ENCODE results near the gene CACNA1I. TPM values are rescaled to one million over a fixed set of nuclear protein-coding genes. Genes with fewer than 3 reads are reported as not detected.

Gene CACNA1I
- total and polyA plus RNA-seq, 2 donors (not counting 1 experiment from before 2014, with no cell fraction given): 0.07 to 0.25 TPM

DNA sequence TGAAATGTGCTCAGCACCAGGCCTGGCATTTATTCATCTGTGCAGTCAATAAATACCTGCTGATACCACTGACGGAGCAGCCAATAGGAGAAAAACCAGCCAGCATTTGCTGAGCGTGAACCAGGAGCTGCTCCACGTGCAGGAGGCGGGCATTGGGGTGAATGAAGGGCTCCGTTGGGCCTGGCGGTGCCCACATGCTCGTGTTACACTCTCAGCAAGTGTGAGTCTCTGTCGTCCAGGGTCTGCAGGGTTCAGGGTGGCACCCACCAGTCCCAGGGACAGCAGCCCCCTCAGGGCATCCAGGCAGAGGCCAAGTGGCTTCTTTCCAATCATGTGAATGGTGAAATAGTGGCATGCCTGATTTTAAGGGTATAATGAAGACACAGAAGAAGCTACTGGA, 33.8 kb upstream of the CACNA1I start:
- POLR2A ChIA-PET: interaction anchor here (0.9 kb wide), 1 partner anchor 500 kb away, joined by 4 read pairs; no protein-coding TSS in a partner anchor
- peaks cover 5% of the 10 kb centered on the region for H4K20me1 ChIP-seq (ENCODE audit: control insufficient read depth, insufficient read depth, low read length, poor library complexity, severe bottlenecking)
- H3K36me3 ChIP-seq (replicated peaks in 1 of 2; ENCODE audit: control extremely low read depth in 1 of 2, control insufficient read depth in 1 of 2, extremely low read depth in 1 of 2, insufficient read depth in 2 of 2, low read length in 1 of 2): no peaks in the 10 kb centered on the region
- Mint-ChIP-seq H3K27ac (no peak overlapping the region), H3K9me3 (ENCODE audit: insufficient read depth) (no peaks in the 10 kb centered on the region), H3K4me1 (peaks cover 12% of the 10 kb centered on the region), H3K27me3 (peaks cover 5% of the 10 kb centered on the region), H3K4me3 (no peak overlapping the region)
- no peak overlapping the region for H3K9ac ChIP-seq (ENCODE audit: low read length)
- intact Hi-C loops (cut with micrococcal nuclease): no loop called here
- no peak overlapping the region for H2AFZ ChIP-seq (ENCODE audit: insufficient read depth, low read depth, low read length, poor library complexity, severe bottlenecking)
- ATAC-seq (ENCODE audit: low read depth): no peak
- peaks cover 8% of the 10 kb centered on the region for H3K79me2 ChIP-seq (ENCODE audit: control insufficient read depth, insufficient read depth, low read length)
- no peaks in the 10 kb centered on the region for H3K9me3 ChIP-seq (ENCODE audit: control extremely low read depth in 1 of 3, control insufficient read depth in 2 of 3, insufficient read depth in 1 of 3, low read length in 2 of 3)
- peaks cover 4 to 16% of the 10 kb centered on the region in 2 donors for H3K4me1 ChIP-seq (ENCODE audit: control insufficient read depth in 2 of 2, insufficient read depth in 2 of 2, low read length in 2 of 2)
- no peak overlapping the region for H3K4me3 ChIP-seq (ENCODE audit: control extremely low read depth in 1 of 5, extremely low read depth in 1 of 5, insufficient read depth in 1 of 5, low read depth in 2 of 5, low read length in 4 of 5)
- CTCF ChIA-PET: interaction anchor here (0.7 to 13.4 kb wide), 10 partner anchors 9 to 811 kb away, joined by 3 to 328 read pairs (median 6); partner anchors contain the start of genes ADSL and RPL3
- no peak for DNase-seq
- no peak overlapping the region for H3K4me2 ChIP-seq (replicated peaks; ENCODE audit: low read depth, low read length, poor library complexity, severe bottlenecking)
- WGBS (ENCODE audit: insufficient coverage): 79% methylated on average over 8 of the region's 8 CpGs
- no peak for TF ChIP-seq EZH2 (IDR thresholded peaks at IDR 0.05; ENCODE audit: borderline replicate concordance, insufficient read depth, low read depth, low read length, poor library complexity, severe bottlenecking)
- TF ChIP-seq, protein P1, sequence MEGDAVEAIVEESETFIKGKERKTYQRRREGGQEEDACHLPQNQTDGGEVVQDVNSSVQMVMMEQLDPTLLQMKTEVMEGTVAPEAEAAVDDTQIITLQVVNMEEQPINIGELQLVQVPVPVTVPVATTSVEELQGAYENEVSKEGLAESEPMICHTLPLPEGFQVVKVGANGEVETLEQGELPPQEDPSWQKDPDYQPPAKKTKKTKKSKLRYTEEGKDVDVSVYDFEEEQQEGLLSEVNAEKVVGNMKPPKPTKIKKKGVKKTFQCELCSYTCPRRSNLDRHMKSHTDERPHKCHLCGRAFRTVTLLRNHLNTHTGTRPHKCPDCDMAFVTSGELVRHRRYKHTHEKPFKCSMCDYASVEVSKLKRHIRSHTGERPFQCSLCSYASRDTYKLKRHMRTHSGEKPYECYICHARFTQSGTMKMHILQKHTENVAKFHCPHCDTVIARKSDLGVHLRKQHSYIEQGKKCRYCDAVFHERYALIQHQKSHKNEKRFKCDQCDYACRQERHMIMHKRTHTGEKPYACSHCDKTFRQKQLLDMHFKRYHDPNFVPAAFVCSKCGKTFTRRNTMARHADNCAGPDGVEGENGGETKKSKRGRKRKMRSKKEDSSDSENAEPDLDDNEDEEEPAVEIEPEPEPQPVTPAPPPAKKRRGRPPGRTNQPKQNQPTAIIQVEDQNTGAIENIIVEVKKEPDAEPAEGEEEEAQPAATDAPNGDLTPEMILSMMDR (IDR thresholded peaks at IDR 0.05): no peak
- no peak overlapping the region for H3K27ac ChIP-seq (ENCODE audit: low read length in 2 of 2)
- H3K27me3 ChIP-seq (replicated peaks in 1 of 4; ENCODE audit: control extremely low read depth in 1 of 4, control insufficient read depth in 3 of 4, insufficient read depth in 4 of 4, low read length in 3 of 4): peaks cover 0 to 8% (median 0%) of the 10 kb centered on the region in 4 experiments

- intact Hi-C loops (cut with micrococcal nuclease): no loop called here
- ATAC-seq (ENCODE audit: low read depth): no peak
- Histone ChIP-seq H3K4me3 (ENCODE audit: control extremely low read depth in 1 of 5, extremely low read depth in 1 of 5, insufficient read depth in 1 of 5, low read depth in 2 of 5, low read length in 4 of 5) (no peak overlapping the region), H3K9ac (ENCODE audit: low read length) (no peak overlapping the region), H3K4me2 (replicated peaks; ENCODE audit: low read depth, low read length, poor library complexity, severe bottlenecking) (no peak overlapping the region), H3K79me2 (ENCODE audit: control insufficient read depth, insufficient read depth, low read length) (no peaks in the 10 kb centered on the region), H3K27ac (ENCODE audit: low read length in 2 of 2) (no peak overlapping the region), H4K20me1 (ENCODE audit: control insufficient read depth, insufficient read depth, low read length, poor library complexity, severe bottlenecking) (no peaks in the 10 kb centered on the region), H3K4me1 (ENCODE audit: control insufficient read depth in 2 of 2, insufficient read depth in 2 of 2, low read length in 2 of 2) (peaks cover 0 to 11% of the 10 kb centered on the region in 2 donors), H2AFZ (ENCODE audit: insufficient read depth, low read depth, low read length, poor library complexity, severe bottlenecking) (no peak overlapping the region), H3K9me3 (ENCODE audit: control extremely low read depth in 1 of 3, control insufficient read depth in 2 of 3, insufficient read depth in 1 of 3, low read length in 2 of 3) (no peaks in the 10 kb centered on the region), H3K36me3 (replicated peaks in 1 of 2; ENCODE audit: control extremely low read depth in 1 of 2, control insufficient read depth in 1 of 2, extremely low read depth in 1 of 2, insufficient read depth in 2 of 2, low read length in 1 of 2) (no peaks in the 10 kb centered on the region), H3K27me3 (replicated peaks in 1 of 4; ENCODE audit: control extremely low read depth in 1 of 4, control insufficient read depth in 3 of 4, insufficient read depth in 4 of 4, low read length in 3 of 4) (peaks cover 0 to 8% (median under 1%) of the 10 kb centered on the region in 4 experiments)
- Mint-ChIP-seq H3K9me3 (ENCODE audit: insufficient read depth) (no peaks in the 10 kb centered on the region), H3K4me3 (no peak overlapping the region), H3K27ac (no peak overlapping the region), H3K27me3 (peaks cover 10% of the 10 kb centered on the region), H3K4me1 (peaks cover 2% of the 10 kb centered on the region)
- CTCF ChIA-PET: interaction anchor here (1.1 to 13.4 kb wide), 5 partner anchors 14 to 499 kb away, joined by 3 to 328 read pairs (median 4); no protein-coding TSS in a partner anchor
- no CpG with 5 or more reads among the region's 2 CpGs for WGBS (ENCODE audit: insufficient coverage)
- TF ChIP-seq EZH2 (IDR thresholded peaks at IDR 0.05; ENCODE audit: borderline replicate concordance, insufficient read depth, low read depth, low read length, poor library complexity, severe bottlenecking): no peak
- TF ChIP-seq, protein P1 (IDR thresholded peaks at IDR 0.05): no peak
- POLR2A ChIA-PET: no interaction called here
- DNase-seq: no peak
Observed at GRCh38 chr22:39537975-39538374, 32.6 kb upstream of the CACNA1I start.

All from B cell (primary cell).